Measurements from ENCODE around the gene GTF2H4. TPM values are rescaled to one million over a fixed set of nuclear protein-coding genes. Genes with fewer than 3 reads are reported as not detected.

GTF2H4 gene
- total RNA-seq, 1 donor from 2014 or later, result 23.0 TPM

DNA sequence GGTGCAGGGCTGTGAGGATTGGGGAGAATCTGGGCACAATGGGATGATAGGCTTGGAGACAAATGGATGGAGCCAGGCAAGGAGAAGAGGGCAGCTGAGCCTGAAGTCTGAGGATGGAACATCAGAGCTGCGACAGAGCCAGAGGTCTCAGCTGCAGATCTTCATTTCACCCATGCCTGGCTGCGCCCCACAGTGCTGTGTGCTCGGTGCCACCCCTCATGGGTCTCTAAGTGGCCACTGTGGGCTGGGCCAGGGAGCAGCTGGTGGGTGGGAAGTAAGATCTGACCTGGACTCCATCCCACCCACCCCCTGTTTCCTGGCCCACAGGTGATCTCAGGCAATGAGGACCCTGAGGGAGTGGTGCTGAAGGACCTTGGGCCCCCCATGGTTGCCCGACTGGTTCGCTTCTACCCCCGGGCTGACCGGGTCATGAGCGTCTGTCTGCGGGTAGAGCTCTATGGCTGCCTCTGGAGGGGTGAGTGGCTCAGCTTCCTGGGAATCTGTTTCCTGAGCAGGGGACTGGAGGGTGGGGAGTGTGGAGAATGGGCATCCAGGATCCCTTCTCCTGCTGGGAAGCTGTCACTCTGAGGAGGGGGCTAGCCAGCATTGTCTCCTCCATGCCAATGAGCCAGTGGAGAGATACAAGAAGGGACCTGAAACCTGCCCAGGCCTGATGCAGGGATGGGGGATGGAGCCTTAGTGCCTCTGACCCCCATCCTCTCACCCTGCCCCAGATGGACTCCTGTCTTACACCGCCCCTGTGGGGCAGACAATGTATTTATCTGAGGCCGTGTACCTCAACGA lies 17.2 kb upstream of the GTF2H4 start:
- Histone ChIP-seq H3K4me3 (no peak overlapping the region), H3K27ac (replicated peaks) (no peak overlapping the region), H3K4me1 (peaks cover 19% of the 10 kb centered on the region), H3K27me3 (ENCODE audit: low read depth) (no peaks in the 10 kb centered on the region), H3K36me3 (peaks cover 27% of the 10 kb centered on the region), H3K9me3 (replicated peaks) (no peaks in the 10 kb centered on the region)
- intact Hi-C loops (cut with micrococcal nuclease), result no loop called here
- DNase-seq, result no peak
- TF ChIP-seq CTCF (IDR thresholded peaks at IDR 0.05; ENCODE audit: borderline replicate concordance), result no peak

GRCh38 chr6:30891450-30891723 lies 16.6 kb upstream of the GTF2H4 start:
- intact Hi-C loops (cut with micrococcal nuclease), result no loop called here
- no peak for TF ChIP-seq CTCF (IDR thresholded peaks at IDR 0.05; ENCODE audit: borderline replicate concordance)
- Histone ChIP-seq H3K4me1 (peaks cover 13% of the 10 kb centered on the region), H3K27me3 (ENCODE audit: low read depth) (no peaks in the 10 kb centered on the region), H3K27ac (replicated peaks) (no peak overlapping the region), H3K36me3 (peaks cover 29% of the 10 kb centered on the region), H3K9me3 (replicated peaks) (no peaks in the 10 kb centered on the region), H3K4me3 (no peak overlapping the region)
- DNase-seq, result no peak

GRCh38 chr6:30891816-30892538 lies 16.0 kb upstream of the GTF2H4 start:
- no peak for TF ChIP-seq CTCF (IDR thresholded peaks at IDR 0.05; ENCODE audit: borderline replicate concordance)

GRCh38 chr6:30893001-30893591 lies 14.9 kb upstream of the GTF2H4 start:
- Histone ChIP-seq H3K4me1 (peaks cover 8% of the 10 kb centered on the region), H3K4me3 (no peak overlapping the region), H3K27ac (replicated peaks) (no peak overlapping the region), H3K9me3 (replicated peaks) (no peaks in the 10 kb centered on the region), H3K27me3 (ENCODE audit: low read depth) (no peaks in the 10 kb centered on the region), H3K36me3 (peaks cover 40% of the 10 kb centered on the region)
- no peak for DNase-seq
- intact Hi-C loops (cut with micrococcal nuclease), result no loop called here
- no peak for TF ChIP-seq CTCF (IDR thresholded peaks at IDR 0.05; ENCODE audit: borderline replicate concordance)

More at GRCh38 chr6:30891816-30892538, 16.0 kb upstream of the GTF2H4 start:
- no peak overlapping the region for H3K4me3 ChIP-seq
- no peak overlapping the region for H3K27ac ChIP-seq (replicated peaks)
- no peak for DNase-seq
- intact Hi-C loops (cut with micrococcal nuclease), result no loop called here
- no peaks in the 10 kb centered on the region for H3K9me3 ChIP-seq (replicated peaks)
- peaks cover 8% of the 10 kb centered on the region for H3K4me1 ChIP-seq
- H3K27me3 ChIP-seq (ENCODE audit: low read depth), result no peaks in the 10 kb centered on the region
- peaks cover 31% of the 10 kb centered on the region for H3K36me3 ChIP-seq

GRCh38 chr6:30893666-30894065 lies 14.3 kb upstream of the GTF2H4 start:
- H3K27me3 ChIP-seq (ENCODE audit: low read depth), result no peaks in the 10 kb centered on the region
- intact Hi-C loops (cut with micrococcal nuclease), result no loop called here
- TF ChIP-seq CTCF (IDR thresholded peaks at IDR 0.05; ENCODE audit: borderline replicate concordance), result no peak
- no peak overlapping the region for H3K27ac ChIP-seq (replicated peaks)
- no peak overlapping the region for H3K4me3 ChIP-seq
- H3K9me3 ChIP-seq (replicated peaks), result no peaks in the 10 kb centered on the region
- DNase-seq, result no peak
- peaks cover 46% of the 10 kb centered on the region for H3K36me3 ChIP-seq
- peaks cover 4% of the 10 kb centered on the region for H3K4me1 ChIP-seq

Data from left ventricle myocardium inferior (tissue), 1 donor.